Activated T-helper 1 cell treated with anti-CD3 and anti-CD28 coated beads, Interleukin-2, amount 50 U/mL, for 16 hours (primary cell): ENCODE results near the gene TANC1.

Experiments used
- DNase-seq, 2 donors: peaks; one replicate each; pipeline ENCODE4 v3.0.0-alpha.2; 2020; ENCODE audit warnings: low read depth in 1 of 2, low spot score in 1 of 2

Gene TANC1

DNA sequence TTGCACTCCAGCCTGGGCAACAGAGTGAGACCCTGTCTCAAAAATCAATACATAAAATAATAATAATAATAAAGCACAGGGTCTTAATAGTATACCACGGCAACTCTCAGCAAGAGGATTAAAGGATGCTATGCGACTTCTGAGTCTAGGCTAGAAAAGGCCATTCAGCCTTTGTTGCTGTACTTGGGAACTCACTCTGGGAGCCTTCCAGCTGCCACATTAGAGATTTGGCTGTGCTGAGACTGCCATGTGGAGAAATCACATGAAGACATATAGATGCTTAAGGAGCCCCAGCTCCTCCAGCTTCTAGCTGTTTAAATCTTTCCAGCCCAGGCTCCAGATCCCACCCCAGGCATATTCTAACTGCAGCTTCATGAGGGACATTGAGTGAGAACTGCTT, 8.2 kb upstream of the TANC1 start:
- DNase-seq = no peak

DNA sequence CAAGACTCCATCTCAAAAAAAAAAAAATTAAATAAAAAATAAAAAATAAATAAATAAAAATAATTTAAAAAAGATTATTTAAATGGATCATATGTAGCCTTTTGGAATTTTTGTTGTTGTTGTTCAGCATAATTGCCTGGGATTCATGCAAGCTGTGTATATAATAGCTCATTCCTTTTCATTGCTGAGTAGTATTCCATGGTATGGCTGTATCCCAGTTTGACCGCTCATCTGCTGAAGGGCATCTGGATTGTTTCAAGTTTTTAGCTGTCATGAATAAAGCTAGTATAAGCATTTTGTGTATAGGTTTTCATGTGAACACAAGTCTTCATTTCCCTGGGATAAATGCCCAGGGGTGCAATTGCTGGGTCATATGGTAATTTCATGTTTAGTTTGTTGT, 6.4 kb upstream of the TANC1 start:
- DNase-seq = no peak

DNA sequence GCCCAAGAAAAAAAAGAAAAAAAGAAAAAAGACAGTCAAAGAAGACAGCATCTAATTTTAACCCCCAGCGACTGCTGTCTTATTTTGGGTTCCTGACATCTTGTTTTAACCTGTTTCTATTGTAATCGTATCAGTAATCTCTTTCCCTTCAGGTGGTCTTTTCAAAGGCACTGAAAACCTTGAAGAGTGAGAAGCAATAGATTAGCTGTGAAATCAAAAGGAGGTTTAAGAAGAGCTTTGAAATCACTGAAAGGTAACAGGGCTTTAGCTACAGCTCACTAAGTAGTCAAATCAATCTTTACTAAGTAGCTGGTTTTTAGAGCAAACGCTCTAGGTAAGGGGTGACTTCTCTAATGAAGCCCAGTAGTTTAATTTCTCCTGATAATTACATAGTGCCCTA, 5.4 kb upstream of the TANC1 start:
- DNase-seq = no peak

DNA sequence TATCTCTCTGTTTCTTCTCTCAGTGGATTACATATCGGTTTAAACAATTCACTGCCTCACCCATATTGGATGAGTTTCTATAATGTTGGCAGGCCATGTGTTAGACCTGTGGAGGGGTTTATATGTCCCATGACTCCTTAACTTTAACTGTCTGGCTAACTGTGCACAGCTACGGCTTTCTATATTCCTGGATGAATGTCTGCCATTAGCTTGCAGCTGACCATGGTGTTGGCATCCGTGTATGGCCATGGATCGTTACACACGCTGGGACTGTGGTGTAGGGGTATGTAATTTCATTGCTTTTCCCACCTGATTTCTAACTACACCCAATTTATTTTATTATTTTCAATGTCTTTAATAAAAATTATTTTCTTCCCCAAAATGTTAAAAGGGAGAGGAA, 3.3 kb upstream of the TANC1 start:
- DNase-seq = no peak

DNA sequence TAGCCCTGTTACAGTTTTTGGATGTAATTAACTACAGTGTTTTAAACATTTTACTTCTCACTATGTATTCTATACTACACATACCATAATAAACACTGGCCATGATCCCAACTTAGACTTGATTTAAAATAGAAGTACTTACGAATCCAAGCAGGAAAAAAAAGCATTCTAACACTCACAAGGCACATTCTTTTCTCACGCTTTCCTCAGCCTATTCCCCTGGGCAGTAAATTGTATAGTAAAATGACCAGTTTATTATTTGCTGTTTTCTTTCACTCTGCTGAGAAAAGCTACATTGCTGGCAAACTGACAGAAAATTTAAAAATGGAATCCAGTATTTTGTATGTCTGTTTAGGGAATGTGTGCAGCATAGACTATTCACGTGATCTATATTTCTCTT, 2.8 kb upstream of the TANC1 start:
- no peak for DNase-seq

DNA sequence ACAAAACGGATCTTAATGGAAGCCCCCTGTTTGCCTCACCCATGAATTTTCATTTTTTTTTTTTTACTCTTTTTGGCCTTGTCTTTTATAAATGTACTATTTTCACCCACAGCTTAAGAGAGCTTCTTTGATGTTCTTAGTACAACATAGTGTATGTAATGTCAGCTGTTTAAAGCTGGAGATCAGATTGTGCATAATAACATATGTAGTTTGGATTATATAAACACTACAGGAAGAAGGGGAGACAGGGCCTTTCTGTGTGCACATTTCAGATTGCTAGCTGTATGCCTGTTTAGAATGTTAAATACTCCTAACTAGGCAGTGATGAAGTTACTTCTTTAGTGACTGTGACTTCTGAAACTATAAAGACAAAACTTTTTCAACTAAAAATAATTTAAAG, 2.1 kb upstream of the TANC1 start:
- no peak for DNase-seq

DNA sequence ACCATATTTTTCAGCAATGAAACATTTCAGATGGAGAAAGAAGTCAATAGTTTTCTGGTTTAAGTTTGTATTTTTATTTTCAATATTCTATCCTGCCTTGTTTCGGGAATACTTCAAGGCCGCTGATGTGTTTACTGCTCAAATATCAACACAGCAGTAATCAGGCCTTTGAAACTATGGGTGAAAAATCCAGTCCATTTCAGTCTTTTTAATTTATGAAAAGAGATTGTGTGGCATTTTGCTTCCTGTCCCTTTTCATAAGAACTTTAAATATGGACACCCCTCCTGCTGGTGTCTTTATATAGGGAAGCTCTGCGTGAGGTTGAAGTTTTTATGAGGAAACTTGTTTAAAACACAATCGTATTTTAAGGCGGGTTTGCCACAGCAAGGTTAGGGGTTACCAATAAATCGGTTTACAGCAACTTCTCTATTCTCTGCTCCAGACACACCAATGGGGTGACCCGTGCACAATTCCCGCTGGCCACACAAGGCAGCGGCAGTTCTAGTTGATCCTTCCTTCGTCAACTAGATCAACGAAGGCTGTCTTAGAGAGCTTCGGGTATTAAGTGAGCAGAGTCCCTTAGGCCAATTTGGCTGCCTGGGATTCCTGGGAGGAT, 1.2 kb upstream of the TANC1 start:
- DNase-seq = no peak

DNA sequence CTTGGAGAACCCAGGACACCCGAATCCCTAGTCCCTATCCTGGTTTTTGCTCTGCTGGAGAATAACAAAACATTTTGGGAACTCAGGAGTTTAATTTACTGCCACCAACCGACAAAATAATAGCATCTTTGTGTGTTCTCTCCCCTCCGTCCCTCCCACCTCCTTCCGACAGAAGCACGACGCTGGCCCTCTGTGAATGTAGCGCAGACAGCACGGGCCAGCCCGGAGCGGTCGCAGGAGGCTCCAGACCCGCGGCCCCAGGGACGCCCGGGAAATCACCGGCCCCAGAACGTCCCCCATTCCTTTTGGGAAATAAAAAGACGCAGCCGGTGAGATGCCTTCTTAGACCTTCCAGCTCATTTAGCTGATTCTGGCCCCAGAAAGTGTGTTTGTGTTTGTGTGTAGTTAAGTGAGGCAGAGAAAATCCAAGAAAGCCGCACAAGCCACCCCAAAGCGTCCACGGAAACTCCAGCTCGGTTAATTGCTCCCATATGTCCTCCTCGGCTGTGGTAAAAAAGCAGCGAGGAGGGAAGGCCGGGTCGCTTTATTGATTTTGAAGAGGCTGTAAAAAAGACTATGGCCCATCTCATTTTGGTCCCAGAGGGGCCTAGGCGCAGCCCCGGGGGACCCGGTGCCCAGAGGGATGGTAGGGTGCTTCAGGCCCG, 577 bp upstream of the TANC1 start:
- no peak for DNase-seq

DNA sequence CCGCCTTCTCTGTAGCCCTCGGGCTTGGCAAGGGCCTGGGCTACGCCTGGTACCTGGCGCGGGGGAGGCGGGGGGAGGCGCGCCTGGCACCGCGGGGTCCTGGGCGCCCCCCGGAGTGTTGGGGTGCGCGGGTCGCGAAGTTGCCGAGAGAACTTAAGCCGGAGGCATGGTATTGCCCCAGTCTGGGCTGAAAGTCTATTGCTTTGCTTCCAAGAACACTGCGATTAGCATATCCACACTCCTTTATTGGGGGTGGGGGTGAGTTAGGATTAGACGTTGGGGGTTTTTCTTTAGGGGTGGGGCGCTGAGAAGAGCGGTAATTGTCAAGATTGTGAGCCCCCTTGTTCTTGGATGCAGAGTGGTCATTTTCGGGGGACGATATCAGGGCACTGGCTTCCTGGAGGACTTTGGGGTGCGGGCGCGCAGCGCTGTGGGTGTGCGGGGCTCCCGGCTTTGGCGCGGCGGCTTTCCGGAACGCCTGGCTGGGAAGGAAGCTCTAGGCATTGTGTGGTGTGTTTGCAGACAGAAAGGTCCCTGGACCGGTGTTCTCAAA, 798 bp downstream of the TANC1 start:
- DNase-seq = no peak

DNA sequence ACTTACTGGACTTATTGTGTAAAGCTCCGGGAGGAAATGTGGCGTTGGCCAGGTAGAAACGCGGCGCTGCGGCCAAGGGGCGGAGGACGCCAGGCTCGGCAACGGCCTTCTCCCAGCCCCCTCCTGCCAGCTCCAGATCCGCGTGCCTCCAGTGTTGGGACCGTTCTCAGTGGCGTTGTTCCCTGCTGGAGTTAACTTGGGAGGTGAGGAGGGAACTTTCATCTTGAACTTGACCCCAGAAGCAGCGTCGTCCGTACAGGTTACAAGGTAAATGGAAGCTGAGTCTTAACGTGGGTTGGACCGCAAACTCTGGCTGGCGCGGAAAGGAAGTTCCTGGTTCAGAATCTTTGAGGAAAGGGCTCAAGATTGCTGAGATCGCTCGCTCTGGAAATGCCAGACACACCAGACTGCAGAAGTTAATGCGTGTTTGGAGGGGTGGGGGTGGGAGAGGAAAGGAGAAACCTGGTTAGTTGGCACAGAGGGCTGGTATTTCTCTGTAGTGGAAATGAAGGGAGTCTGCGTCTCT, 1.3 kb downstream of the TANC1 start:
- no peak for DNase-seq

DNA sequence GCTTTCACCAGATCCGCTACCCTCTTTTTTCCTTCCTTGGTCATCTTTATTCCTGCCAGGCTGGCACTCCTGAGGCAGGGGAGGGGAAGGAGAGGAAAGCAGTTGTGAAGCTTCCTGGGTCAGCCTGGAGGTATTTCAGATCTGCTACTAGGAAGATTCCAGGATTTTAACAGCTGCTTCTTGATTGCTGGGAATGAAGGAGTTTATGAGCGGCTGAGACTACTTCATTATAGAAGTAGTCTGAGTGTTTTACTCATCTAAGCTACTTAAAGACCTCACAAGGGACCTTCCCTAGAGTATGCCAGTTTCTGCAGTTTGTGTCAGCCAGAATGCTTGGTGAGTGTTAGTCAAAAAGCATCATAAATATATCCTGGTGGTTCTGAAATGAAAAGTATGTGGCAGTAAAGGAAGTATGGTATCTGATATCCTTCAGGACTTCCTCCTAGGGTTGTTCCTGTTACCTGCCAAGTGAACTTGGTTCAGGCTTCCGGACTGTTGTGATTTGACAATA, 1.9 kb downstream of the TANC1 start:
- no peak for DNase-seq

DNA sequence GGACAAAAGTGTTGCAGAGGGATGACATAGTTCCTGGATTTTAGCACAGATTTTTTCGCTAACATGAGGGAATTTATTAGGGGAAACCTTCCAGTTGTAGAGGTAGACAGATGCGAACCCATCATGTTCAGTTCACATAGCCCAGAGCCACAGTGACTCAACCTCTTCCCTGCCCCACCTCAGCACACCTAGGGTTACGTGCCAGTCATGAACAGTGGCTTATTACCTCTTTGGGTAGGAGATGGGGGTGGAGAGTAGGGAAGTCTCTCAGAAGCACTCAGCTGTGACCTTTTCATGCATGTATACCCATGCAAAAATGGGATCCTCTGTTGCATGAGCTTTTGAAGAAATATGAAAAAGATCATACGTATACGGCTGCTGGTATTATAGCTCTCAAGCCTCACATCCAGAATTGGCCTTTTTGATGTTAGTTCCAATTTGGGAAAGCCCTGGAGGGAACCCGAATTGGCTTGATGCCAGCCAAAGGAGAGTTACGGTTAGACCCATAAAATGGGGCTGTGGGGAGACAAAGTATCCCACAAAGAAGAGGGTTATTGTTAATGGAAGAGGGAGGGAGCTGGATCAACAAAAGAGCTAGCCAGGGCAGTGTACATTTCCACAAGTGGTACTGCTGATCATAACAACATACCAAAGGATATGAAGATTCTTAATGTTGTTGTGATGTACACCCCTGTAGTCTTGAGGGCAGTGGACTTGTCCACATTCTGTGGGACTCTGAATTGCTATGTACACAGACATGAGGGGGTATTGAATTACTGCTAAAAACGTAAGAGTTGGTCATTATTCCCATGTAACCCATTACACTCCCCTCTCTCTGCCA, 4.9 kb downstream of the TANC1 start:
- DNase-seq = no peak

DNA sequence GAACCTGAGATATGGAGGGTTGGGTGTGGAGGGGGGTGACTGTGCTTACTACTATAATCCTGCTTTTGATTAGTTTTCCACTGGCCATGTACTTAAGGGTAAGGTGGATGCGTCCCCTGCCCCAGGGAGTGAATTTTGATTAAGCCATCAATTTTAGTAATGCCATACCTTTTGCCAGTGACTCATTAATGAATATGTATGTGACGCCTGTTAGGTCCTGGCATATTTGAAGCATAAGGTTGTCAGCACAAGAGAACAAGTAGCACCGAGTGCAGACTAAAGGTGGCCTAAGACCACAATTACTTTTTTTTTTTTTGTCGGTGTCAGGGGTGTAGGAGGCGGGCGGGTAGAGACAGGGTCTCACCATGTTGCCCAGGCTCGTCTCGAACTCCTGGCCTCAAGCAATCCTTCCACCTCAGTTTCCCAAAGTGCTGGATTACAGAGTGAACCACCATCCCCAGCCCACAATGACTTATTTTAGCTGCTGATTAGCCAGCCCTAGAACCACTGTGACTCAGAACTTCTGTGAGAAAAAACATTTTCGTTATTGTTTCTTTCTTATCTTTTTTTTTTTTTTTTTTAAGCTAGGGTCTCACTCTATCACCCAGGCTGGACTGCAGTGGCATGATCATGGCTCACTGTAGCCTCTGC, 7.0 kb downstream of the TANC1 start:
- no peak for DNase-seq

DNA sequence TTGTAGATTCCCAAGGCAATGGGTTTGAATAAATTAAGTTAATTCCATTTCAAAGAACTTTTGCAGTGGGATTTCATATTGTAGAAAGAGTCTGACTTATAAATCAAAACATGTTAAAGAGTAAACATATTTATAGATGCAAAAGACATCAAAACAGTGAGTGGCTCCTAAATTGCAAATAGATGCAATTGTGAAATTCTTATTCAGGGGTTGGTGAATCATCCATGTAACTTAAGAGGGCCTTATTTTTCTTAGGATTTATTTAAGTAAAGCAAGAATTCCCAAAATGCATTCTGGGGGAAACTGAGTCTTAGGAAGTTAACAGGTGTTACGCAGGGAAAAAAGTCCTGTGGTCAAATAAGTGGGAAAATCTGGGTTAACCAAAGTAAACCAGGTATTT, 11.3 kb downstream of the TANC1 start:
- DNase-seq = no peak

DNA sequence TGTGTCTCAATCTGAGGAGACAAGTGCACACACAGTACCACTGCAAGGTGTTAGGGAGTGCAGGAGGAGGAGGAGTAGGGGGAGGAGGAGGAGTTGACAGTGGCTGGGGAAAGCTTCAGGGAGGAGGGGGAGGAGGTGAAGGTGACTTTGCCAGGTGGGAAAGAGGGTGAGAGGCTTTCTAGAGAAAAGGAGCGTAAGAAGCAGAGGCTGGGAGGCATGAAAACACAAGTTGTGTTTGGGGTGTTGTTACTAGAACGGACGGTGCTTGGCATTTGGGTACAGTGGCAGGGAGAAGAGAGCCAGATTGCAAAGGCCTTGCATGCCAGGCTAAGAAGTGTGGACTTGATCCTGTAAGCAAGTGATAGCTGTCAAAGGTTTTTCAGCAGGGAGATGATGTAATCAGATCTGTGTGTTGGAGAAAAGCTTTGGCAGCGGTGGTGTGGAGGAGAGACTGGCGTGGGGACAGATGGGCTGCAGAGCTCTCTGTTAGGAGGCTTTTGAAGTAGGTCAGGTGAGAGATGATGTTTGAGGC, 16.2 kb downstream of the TANC1 start:
- DNase-seq = no peak

DNA sequence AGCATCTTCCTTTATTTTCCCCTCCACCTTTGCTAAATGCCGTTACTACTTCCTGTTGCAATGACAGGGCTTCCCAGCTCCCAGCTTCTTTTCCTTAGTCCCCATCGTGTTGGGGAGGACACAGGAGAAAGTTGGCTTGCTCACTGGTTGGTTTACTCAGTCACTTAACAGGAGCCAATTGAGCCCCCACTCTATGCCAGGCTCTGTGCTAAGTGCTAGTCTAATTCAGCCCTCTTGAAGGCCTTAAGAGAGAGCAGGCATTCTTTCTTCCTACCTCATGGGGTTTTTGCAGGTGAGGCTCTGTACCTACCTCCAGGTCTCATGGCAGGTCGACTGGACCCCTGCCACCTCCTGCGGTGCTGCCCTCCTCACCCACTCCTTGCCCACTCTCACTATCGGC, 20.1 kb downstream of the TANC1 start:
- no peak for DNase-seq

DNA sequence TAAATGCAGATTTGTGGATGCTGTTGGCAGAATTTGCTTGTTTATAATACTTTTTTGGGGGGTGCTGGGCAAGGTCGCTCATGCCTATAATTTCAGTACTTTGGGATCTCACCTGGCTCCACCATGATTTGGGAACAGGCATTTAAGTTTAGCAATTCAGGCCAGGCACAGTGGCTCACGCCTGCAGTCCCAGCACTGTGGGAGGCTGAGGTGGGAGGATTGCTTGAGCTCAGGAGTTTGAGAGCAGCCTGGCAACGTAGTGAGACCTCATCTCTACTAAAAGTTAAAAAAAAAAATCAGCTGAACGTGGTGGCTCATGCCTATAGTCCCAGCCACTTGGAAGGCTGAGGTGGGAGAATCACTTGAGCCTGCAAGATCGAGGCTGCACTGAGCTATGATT, 20.7 kb downstream of the TANC1 start:
- no peak for DNase-seq

DNA sequence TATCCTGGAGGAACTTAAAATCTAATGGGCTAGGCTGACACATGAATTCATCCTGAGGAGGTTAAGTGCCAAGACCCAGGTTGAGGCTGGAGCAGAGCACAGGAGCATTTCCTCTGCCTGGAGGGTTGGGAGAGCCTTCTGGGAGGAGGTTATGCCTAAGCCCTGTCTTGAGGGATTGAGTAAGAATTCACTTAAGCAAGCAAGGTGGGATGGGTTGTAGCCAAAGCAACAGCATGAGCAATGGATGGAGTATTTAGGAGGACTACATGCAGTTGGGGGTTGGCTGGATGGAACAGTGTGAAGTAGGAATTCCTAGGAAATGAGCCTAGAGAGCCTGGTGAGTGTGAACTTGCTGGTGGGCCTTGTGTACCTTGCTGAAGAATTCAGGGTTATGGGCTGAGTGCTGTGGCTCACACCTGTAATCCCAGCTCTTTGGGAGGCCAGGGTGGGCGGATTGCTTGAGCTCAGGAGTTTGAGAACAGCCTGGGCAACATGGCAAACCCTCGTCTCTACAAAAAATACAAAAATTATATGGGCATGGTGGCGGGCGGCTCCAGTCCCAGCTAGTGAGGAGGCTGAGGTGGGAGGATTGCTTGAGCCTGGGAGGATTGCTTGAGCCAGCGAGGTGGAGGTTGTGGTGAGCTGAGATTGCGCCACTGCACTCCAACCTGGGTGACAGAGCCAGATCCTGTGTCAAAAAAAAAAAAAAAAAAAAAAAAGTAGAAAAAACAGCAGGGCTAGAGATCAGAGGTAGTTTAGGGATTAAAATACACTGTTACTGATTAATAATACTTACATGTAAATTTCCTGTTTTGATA, 22.2 kb downstream of the TANC1 start:
- DNase-seq = no peak

DNA sequence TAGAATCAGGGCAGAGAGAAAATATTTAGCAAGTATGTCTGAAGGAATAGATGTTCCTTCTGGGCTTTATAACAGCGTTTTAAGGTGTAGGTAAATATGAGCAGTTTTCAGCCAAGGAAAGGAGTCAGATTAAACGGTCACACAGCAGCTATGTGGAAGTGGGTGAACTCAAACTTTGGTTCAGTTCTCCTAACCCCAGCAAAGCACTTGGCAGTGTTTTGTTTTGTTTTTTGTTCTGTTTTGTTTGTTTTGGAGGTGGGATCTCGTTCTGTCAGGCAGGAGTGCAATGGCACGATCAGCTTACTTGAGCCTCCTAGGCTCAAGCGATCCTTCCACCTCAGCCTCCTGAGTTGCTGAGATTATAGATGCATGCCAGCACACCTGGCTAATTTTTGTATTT, 24.6 kb downstream of the TANC1 start:
- DNase-seq = no peak
